DND-41 (cell line): ENCODE data around the gene DLG2.

Source experiments
- ATAC-seq: fragments of 200-7000 bp; cut with Tn5 transposase; 3 replicates; pipeline ENCODE4 v1.9.1; 2021; ENCODE audit warnings: low read depth; ENCODE audit not compliant: insufficient read depth
- DNase-seq: peaks from one replicate; pipeline ENCODE4 v3.0.0-alpha.2; 2020
- H2AFZ ChIP-seq: 2 replicates; pipeline ENCODE4 v1.6.0; 2012; ENCODE audit warnings: low read depth, low read length
- H3K27ac ChIP-seq: 2 replicates; pipeline ENCODE4 v1.5.1; 2012; ENCODE audit warnings: low read length, inconsistent platforms
- H3K27me3 ChIP-seq: fragments of 200-600 bp; sonication (generic); 2 replicates; pipeline ENCODE4 v1.6.0; 2012; ENCODE audit warnings: low read length, mild to moderate bottlenecking, inconsistent platforms; ENCODE audit not compliant: insufficient read depth, poor library complexity
- H3K36me3 ChIP-seq: 2 replicates; pipeline ENCODE4 v1.5.1; 2012; ENCODE audit warnings: low read length, inconsistent platforms; ENCODE audit not compliant: insufficient read depth
- H3K4me1 ChIP-seq: 2 replicates; pipeline ENCODE4 v1.5.1; 2012; ENCODE audit warnings: mild to moderate bottlenecking, low read length; ENCODE audit not compliant: insufficient read depth
- H3K4me2 ChIP-seq: 2 replicates; pipeline ENCODE4 v1.6.0; 2012; ENCODE audit warnings: mild to moderate bottlenecking, moderate library complexity, low read length, inconsistent platforms; ENCODE audit not compliant: insufficient read depth
- H3K4me3 ChIP-seq, 2 experiments: fragments of 200-600 bp in 1 of 2; shearing (Covaris generic) in 1 of 2; 2 replicates each; pipeline ENCODE4 v1.5.1; 2012 to 2016; ENCODE audit warnings: inconsistent platforms in 2 of 2, low read length in 2 of 2, mild to moderate bottlenecking in 2 of 2, low read depth in 1 of 2, moderate library complexity in 1 of 2
- H3K79me2 ChIP-seq: 2 replicates; pipeline ENCODE4 v1.6.0; 2012; ENCODE audit warnings: low read length, inconsistent platforms; ENCODE audit not compliant: insufficient read depth
- H3K9ac ChIP-seq: 2 replicates; pipeline ENCODE4 v1.6.0; 2012; ENCODE audit warnings: low read depth, mild to moderate bottlenecking, inconsistent platforms, low read length, moderate library complexity
- H3K9me3 ChIP-seq: 2 replicates; pipeline ENCODE4 v1.5.1; 2012; ENCODE audit warnings: low read length, moderate library complexity, mild to moderate bottlenecking, inconsistent platforms; ENCODE audit not compliant: insufficient read depth, severe bottlenecking
- H4K20me1 ChIP-seq: 2 replicates; pipeline ENCODE4 v1.6.0; 2012; ENCODE audit warnings: low read length; ENCODE audit not compliant: insufficient read depth
- CTCF ChIP-seq: IDR thresholded peaks from 2 replicates; pipeline ENCODE4 v1.5.1; 2012; ENCODE audit warnings: borderline replicate concordance, low read length, moderate library complexity, mild to moderate bottlenecking; ENCODE audit not compliant: poor library complexity, severe bottlenecking; ENCODE audit errors: extremely low read depth
- EZH2 ChIP-seq: IDR thresholded peaks from 3 replicates; pipeline ENCODE4 v1.6.1; 2012; ENCODE audit warnings: borderline replicate concordance, low read depth, mild to moderate bottlenecking, moderate library complexity, low read length, inconsistent platforms; ENCODE audit not compliant: severe bottlenecking

Gene DLG2

GRCh38 chr11:84247129-84247528, 1380.0 kb downstream of the DLG2 start:
- Histone ChIP-seq H3K4me1 (no peaks in the 10 kb centered on the region), H3K27me3 (no peaks in the 10 kb centered on the region), H2AFZ (no peak overlapping the region), H3K4me2 (no peak overlapping the region), H3K9ac (no peak overlapping the region), H3K36me3 (no peaks in the 10 kb centered on the region), H3K4me3 (no peak overlapping the region), H3K9me3 (no peaks in the 10 kb centered on the region), H3K27ac (no peak overlapping the region), H4K20me1 (no peaks in the 10 kb centered on the region), H3K79me2 (no peaks in the 10 kb centered on the region)
- DNase-seq = no peak
- no peak for TF ChIP-seq EZH2
- TF ChIP-seq CTCF = no peak
- ATAC-seq = no peak

GRCh38 chr11:84243629-84244263, 1383.4 kb downstream of the DLG2 start:
- ATAC-seq (no peak), DNase-seq (no peak)
- Histone ChIP-seq H3K4me2 (no peak overlapping the region), H3K9me3 (no peaks in the 10 kb centered on the region), H3K27me3 (no peaks in the 10 kb centered on the region), H3K4me1 (no peaks in the 10 kb centered on the region), H4K20me1 (no peaks in the 10 kb centered on the region), H3K27ac (no peak overlapping the region), H3K9ac (no peak overlapping the region), H3K4me3 (no peak overlapping the region), H3K79me2 (no peaks in the 10 kb centered on the region), H2AFZ (no peak overlapping the region), H3K36me3 (no peaks in the 10 kb centered on the region)
- TF ChIP-seq EZH2 (no peak), CTCF (no peak)

GRCh38 chr11:84241343-84242131, 1385.6 kb downstream of the DLG2 start:
- H3K4me2 ChIP-seq = no peak overlapping the region
- no peaks in the 10 kb centered on the region for H4K20me1 ChIP-seq
- TF ChIP-seq EZH2 = no peak
- no peak for TF ChIP-seq CTCF
- no peaks in the 10 kb centered on the region for H3K9me3 ChIP-seq
- no peak overlapping the region for H3K9ac ChIP-seq
- DNase-seq = no peak
- no peak overlapping the region for H3K4me3 ChIP-seq
- no peak for ATAC-seq
- H3K79me2 ChIP-seq = no peaks in the 10 kb centered on the region
- no peaks in the 10 kb centered on the region for H3K27me3 ChIP-seq
- no peak overlapping the region for H3K27ac ChIP-seq
- H3K36me3 ChIP-seq = no peaks in the 10 kb centered on the region
- no peak overlapping the region for H2AFZ ChIP-seq
- no peaks in the 10 kb centered on the region for H3K4me1 ChIP-seq
